Mononuclear cell (primary cell): ENCODE results near the gene MAP2K3. TPM values are rescaled to one million over a fixed set of nuclear protein-coding genes. Genes with fewer than 3 reads are reported as not detected.
"Not testable (repeated sequence)": the region's sequence is repeated elsewhere in the genome, so short reads cannot be mapped to it uniquely, and the experiment has no call there.

ENCODE experiments used
- H3K27me3 ChIP-seq: 2 replicates; pipeline ENCODE4 v1.6.0; 2011; ENCODE audit warnings: low read length, control low read depth; ENCODE audit not compliant: insufficient read depth
- H3K4me1 ChIP-seq: 2 replicates; pipeline ENCODE4 v1.5.1; 2011; ENCODE audit warnings: mild to moderate bottlenecking, low read length, control low read depth; ENCODE audit not compliant: insufficient read depth
- H3K4me3 ChIP-seq: 2 replicates; pipeline ENCODE4 v1.5.1; 2011; ENCODE audit warnings: mild to moderate bottlenecking, low read length, moderate library complexity
- H3K9me3 ChIP-seq: 2 replicates; pipeline ENCODE4 v1.5.1; 2011; ENCODE audit warnings: low read depth, mild to moderate bottlenecking, control low read depth, low read length
- total RNA-seq: library from RNA; depleted of rRNA; stranded (reverse); fragments of >200 nt; gene quantifications from one replicate; pipeline ENCODE4 v1.2.3, GENCODE V29; 2012

The MAP2K3 gene
- total RNA-seq, 1 donor, result 57.4 TPM

DNA sequence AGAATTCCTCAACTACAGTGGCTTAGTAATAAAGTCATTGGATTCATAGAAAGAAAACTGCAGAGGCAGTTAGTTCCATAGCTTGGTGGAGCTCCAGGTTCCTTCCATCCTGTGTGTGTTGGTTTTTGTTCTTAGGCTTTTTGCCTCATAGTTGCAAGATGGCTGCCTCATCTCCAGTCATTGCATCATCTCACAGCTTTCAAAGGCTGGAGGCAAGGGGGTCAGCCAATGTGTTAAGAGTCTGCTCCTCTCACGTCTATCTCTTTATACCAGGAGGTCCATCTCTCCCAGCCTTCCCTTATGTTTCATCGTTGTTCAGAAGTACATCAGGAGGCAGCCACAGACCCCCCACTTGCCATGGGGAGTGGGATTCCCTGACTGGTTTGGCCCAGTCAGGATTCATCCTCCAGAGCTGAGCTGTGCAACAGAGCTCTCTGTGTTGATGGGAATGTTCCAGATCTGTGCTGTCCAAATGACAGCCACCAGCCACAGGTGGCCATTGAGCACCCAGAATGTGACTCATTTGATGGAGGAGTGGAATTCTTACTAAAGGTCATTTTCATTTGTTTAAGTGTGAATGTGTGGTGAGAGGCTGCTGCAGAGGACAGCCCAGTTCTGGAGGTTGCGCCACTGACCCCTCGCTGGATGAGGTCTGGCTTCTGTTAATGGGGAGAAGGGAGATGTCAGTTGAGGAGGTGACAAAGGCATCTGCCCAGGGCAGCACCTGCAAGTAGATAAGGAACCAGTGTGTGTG is 52.2 kb downstream of the MAP2K3 start:
- not testable (repeated sequence) for H3K4me3 ChIP-seq, H3K4me1 ChIP-seq, H3K27me3 ChIP-seq, H3K9me3 ChIP-seq

DNA sequence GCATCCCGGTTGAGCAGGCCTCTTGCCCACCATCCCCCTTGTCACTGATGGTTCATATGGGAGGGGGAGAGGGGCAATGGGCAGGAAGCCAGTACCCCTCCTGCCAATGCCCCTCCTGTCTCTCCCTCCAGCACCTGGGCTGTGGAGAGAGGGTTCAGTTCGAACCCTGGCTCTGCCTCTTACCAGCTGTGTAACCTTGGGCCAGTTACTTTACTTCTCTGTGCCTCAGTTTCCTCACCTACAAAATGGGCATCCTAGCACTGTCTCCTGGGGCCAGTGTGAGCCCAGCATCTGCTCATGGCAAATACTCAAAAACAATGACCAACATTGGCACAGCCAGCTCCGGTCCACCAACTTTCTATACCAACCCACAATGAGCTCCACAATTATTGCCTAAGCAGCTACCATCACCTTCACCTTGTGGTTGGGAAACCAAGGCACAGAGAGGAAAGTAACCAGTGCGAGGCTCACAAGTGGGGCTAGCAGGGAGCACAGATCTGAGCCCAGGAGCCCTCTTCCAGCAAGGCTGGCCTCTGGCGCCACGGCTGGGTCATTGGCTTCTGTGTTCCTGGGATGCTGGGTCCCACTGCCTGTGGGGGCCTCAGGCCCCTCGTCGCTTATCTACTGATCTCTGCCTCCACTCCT is 53.6 kb downstream of the MAP2K3 start:
- H3K27me3 ChIP-seq, H3K4me3 ChIP-seq, H3K4me1 ChIP-seq, H3K9me3 ChIP-seq: not testable (repeated sequence)

DNA sequence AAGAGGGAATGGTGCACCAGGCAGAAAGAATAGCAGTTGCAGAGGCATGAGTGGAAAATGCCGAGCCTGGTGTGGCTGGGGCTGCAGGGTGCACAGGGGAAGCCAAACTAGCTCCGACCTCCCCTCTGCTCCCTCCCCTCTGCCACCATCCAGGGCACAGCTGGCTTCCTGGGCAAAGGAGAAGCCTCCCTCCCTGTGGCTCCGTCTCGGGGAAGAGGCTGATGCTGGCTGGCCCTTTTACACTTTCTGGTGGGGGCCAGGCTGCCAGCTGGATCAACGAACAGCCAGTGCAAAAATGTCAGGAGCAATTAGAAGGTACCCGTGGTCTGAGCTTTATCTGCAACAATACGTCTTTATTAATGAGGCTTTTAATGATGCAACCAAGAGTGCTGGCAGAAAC is 54.5 kb downstream of the MAP2K3 start:
- no peaks in the 10 kb centered on the region for H3K27me3 ChIP-seq
- H3K9me3 ChIP-seq, result no peaks in the 10 kb centered on the region
- no peak overlapping the region for H3K4me3 ChIP-seq
- H3K4me1 ChIP-seq, result no peaks in the 10 kb centered on the region

DNA sequence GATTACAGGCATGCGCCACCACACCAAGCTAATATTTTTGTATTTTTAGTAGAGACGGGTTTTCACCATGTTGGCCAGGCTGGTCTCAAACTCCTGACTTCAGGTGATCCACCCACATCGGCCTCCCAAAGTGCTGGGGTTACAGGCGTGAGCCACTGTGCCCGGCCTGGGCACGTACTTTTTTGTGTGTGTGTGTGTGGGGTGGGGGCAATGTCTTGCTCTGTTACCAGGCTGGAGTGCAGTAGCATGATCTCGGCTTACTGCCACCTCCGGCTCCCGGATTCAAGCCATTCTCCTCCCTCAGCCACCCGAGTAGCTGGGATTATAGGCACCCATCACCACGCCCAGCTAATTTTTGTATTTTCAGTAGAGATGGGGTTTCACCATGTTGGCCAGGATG is 55.1 kb downstream of the MAP2K3 start:
- H3K9me3 ChIP-seq, H3K27me3 ChIP-seq, H3K4me3 ChIP-seq, H3K4me1 ChIP-seq: not testable (repeated sequence)

DNA sequence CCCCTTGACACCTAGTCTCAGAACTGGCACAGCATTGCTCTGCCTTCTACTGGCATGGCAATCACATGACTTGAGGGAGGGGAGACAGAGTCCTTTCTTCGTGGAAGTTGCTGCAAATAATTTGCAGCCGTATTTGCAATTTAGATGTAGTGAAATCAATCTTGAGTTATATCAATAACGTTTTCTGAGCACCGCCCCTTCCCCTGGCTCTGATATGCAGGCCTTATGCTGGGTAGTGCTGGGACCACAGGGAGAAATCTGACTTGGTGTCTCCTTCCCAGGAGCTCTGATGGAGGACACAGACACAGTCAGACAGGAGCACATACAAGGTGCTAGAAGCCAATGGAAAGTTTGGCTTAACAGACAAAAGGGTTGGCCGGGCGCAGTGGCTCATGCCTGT is 55.9 kb downstream of the MAP2K3 start:
- not testable (repeated sequence) for H3K27me3 ChIP-seq, H3K4me1 ChIP-seq, H3K9me3 ChIP-seq, H3K4me3 ChIP-seq

DNA sequence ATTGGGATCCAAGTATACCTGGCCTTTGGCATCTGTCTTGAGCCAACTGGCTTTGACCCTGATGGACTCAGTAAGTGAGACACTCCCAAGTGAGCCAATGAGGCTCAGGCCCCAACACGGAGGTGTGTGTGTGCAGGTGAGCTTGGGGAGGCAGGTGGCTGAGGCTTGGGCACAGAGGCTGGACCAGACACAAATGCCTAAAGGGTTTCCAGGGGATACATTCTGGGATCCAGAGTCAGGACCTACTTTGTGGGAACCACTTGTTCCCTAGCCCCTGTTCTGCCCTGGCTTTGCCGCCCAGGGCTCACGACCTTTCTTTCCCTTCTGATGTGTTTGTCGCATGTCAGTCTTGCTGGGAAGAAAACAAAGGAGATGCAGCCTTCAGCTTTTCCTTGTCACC is 56.8 kb downstream of the MAP2K3 start:
- not testable (repeated sequence) for H3K27me3 ChIP-seq, H3K4me1 ChIP-seq, H3K4me3 ChIP-seq, H3K9me3 ChIP-seq

DNA sequence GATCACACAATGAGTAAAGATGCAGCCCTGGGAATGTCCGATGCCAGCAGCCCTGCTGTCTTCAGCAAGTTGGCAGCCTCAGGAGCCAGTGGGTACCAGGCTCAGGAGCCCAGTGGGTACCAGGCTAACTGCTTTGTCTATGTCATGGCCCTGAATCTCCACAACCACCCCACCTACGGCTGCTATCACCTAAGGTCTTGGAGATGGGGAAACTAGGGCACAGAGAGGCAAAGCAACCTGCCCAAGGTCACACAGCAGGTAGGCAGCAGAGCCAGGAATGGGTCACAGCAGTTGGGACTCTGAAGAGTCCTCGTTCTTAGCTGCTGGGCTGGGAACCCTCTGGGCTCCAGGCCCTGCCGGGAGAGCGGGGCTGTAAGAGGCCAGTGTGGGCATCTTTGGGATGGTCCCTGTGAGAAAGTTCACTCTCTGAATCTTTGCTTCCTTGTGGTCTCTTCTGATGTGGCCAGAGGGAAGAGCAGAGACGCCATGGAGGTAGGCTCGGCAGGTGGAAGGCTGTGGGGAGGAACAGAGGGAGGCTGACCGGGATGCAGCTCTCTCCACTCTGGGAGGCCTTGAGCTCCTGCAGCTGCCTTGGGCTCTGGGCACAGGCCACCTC is 57.5 kb downstream of the MAP2K3 start:
- H3K27me3 ChIP-seq, H3K9me3 ChIP-seq, H3K4me1 ChIP-seq, H3K4me3 ChIP-seq: not testable (repeated sequence)

DNA sequence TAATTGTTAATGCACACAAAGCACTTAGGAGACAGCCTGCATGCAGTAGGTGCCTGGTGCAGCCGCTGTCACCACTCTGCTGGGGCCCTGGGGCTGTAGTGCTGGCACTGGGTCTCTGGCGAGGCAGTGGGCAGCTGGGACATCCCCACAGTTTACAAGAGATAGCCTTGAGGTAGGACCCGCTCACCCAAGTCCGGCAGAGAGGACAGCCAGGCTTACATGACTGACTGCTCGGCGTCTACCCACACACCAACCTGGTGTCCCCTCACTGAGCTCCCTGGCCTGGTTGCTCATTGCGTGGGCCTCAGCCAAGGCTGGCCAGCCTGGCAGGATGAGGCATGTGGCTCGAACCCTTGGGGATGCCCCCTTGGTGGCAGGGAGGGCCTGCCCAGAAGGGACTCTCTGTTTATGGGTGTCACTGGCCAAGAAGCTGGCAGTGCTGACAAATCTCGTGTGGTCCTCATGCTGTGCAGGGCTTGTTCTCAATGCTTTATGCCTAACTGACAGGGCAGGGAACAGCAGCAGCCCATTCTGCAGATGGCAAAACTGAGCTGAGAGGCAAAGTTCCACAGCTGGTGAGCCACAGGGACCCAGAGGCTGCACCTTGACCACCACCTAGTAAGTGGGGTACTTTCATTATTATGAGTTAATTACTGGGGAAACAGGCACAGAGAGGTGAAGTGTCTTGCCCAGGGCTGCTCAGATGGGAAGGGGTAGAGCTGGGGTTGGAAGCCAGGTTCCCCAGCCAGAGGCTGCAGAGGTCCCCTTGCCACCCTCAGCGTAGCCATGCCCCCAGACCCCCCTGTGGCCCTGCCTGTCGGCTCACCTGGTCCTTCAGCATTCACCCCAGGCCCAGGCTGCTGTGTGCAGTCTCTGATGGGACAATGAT is 58.8 kb downstream of the MAP2K3 start:
- not testable (repeated sequence) for H3K4me3 ChIP-seq, H3K4me1 ChIP-seq, H3K27me3 ChIP-seq, H3K9me3 ChIP-seq

DNA sequence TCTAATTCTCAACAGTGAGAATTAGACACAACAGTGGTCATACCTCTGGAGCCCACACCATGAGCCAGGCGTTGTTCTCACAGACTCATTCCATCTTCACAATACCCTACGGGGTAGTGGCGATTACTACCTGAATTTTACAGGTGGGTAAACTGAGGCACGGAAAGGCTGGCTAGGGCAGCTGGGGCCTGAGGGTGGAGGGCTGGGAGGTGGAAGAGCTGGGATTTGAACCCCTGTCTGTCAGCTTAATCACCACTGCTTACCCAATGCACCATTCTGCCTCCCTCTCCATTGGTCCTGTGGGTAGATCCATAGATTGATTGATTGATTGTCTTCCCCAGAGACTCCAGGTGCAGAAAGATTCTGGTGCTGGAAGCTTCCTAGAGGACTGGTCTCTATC is 60.3 kb downstream of the MAP2K3 start:
- H3K27me3 ChIP-seq, result not testable (repeated sequence)

DNA sequence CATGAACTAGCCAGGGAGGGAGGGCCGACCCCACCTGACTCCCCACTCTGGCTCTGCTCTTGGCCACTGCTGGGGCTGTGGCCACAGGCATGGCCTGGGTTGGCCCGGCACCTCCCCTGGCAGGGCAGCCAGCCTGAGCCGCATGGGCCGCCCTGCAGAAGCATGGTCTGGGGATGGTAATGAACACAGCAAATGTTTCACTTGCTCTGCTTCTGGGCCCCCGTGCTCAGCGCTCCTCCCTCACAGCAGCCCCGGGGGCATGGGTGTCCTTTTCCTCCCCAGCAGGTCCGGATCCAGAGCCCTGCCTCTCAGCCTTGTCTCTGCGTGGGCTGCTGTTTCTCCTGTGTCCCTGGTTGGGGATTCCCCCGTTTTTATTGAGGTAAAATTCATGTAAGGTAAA is 60.7 kb downstream of the MAP2K3 start:
- no peaks in the 10 kb centered on the region for H3K27me3 ChIP-seq
- H3K9me3 ChIP-seq, result no peaks in the 10 kb centered on the region
- no peaks in the 10 kb centered on the region for H3K4me1 ChIP-seq
- H3K4me3 ChIP-seq, result no peak overlapping the region

More for the DNA sequence above, 60.3 kb downstream of the MAP2K3 start:
- H3K9me3 ChIP-seq, H3K4me3 ChIP-seq, H3K4me1 ChIP-seq: not testable (repeated sequence)

DNA sequence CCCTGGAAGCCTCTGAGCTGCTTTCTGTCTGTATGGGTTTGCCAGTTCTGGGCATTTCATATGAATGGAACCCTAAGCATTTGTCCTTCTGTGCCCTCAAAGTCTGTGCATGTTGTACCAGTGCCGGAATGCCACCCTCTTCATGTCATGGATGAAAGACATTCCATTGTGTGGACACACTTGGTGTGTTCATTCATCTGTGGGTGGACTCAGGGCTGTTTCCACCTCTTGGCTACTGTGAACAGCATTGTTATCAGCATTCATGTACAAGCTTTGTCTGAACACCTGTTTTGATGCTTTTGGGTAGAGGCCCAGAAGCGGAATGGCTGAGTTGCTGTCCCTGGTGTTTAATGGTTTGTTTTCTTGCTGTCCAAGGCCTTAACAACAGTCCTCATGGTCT is 61.6 kb downstream of the MAP2K3 start:
- H3K4me3 ChIP-seq, H3K4me1 ChIP-seq, H3K9me3 ChIP-seq, H3K27me3 ChIP-seq: not testable (repeated sequence)

DNA sequence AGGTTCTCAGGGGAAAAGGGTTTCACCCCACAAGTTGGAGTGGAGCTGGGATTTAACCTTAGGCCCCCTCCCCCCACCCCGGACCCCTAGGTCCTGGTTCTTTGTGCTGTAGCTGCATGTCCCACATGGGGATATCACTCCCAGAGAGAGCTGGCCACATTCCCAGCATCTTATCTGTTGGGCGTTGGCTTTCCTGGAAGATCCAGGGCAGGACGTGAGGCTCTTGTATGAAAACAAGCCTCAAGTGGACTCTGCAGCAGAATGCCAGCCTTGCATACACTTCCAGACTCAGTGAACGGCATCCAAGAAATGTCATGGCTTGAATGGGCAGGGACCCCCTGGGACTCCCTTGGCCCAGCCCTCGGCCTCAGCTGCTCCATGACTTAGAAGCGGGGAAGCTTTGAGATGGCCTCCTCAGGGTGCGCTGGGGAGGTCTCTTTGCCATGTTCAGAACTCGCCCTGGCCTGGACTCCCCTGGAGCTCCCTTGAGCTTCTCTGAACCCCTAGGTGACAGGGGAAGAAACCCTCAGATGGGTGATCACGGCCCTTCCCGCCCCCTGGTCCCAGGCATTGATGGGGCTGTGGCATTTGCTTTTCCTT is 62.2 kb downstream of the MAP2K3 start:
- not testable (repeated sequence) for H3K27me3 ChIP-seq, H3K4me1 ChIP-seq, H3K9me3 ChIP-seq, H3K4me3 ChIP-seq

DNA sequence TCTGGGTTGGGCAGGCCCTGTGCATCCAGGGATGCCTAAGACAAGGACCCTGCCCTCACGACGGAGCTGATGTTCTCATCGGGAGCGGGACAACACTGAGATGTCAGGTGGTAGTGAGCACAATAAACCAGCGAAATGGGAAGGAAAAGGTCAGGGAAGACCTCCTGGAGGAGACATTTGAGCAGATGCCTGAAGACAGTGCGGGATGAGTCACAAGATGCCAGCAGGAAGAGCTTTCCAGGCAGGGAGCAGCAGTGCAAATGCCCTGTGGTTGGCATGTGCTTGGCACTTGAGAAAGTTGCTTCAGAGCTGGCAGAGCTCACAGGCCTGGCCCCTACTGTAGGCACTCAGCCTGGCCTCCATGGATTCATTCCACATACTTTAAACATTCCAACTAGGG is 63.1 kb downstream of the MAP2K3 start:
- H3K4me1 ChIP-seq, H3K27me3 ChIP-seq, H3K4me3 ChIP-seq: not testable (repeated sequence)

DNA sequence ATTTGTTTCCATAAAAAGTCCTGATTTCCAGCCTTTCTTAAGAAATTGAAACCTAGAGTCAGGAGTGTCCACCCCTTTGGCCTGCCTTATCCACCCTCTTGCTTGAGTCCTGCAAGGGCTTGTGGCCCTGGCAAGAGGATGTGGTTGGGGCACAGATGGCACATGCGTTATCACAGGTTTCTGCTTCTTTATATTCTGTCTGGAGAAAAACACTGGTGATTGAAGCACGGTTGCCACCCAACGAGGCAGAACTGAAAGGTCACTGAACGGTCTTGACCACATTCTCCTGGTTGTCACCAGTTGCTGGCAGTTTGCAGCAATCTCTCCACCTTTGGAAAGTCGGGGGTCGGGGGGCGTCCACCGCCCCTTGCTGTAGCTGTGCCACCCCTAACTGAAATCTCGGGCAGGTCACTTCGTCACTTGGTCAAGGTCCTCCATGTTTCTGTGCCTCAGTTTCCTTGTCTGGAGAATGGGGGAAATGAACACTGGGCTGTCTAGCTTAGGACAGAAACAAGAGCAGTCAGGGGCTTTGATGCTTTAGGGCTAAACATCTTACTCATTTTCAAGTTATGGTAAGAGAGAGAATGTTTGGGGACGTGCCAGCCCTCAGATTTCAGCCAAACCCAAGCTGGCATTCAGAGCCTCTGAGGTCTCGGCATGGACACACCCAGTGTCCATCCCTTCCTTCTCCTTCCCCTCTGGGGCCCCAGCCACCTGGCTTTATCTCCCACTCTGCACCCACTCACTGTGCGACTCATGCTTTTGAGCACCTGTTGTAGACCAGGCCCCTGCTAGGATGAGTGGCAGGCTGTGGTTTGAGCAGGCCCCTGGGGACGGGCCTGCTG is 63.8 kb downstream of the MAP2K3 start:
- not testable (repeated sequence) for H3K9me3 ChIP-seq, H3K27me3 ChIP-seq, H3K4me3 ChIP-seq, H3K4me1 ChIP-seq

More for the DNA sequence above, 63.1 kb downstream of the MAP2K3 start:
- H3K9me3 ChIP-seq, result not testable (repeated sequence)
